ENCODE results near the gene TTN.

The TTN gene

DNA sequence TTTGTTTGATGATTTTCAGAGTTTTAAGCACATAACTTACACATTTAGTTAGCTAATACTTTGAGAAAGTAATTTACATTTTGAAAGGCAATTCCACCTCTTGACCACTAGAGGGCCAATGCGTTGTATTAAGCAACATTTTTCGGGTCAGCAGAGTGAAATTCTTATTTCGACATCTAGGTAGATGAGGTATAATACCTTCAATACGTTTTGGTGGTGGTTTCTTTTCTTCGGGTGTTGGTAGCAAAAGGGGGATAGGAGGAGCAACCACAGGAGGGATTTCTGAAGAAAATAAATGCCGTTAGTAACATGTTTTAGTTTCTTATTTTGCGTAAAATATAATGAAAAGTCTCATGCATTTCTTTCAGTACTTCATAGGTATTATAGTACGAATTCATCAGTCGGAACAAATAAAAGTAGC is 106.3 kb downstream of the TTN start:
- Mint-ChIP-seq H3K4me3 (no peak overlapping the region), H3K27ac (no peak overlapping the region), H3K27me3 (ENCODE audit: low read depth) (no peaks in the 10 kb centered on the region), H3K36me3 (ENCODE audit: low read depth) (no peaks in the 10 kb centered on the region), H3K9me3 (no peaks in the 10 kb centered on the region), H3K4me1 (no peaks in the 10 kb centered on the region)
- peak; percentile 42 to 64 (median 44) for TF ChIP-seq CTCF (IDR thresholded peaks at IDR 0.05; ENCODE audit: unreplicated experiment in 3 of 3)

- no peaks in the 10 kb centered on the region for H3K27me3 Mint-ChIP-seq (ENCODE audit: low read depth)
- H3K4me3 Mint-ChIP-seq: no peak overlapping the region
- H3K27ac Mint-ChIP-seq: no peak overlapping the region
- H3K4me1 Mint-ChIP-seq: no peaks in the 10 kb centered on the region
- no peaks in the 10 kb centered on the region for H3K36me3 Mint-ChIP-seq (ENCODE audit: low read depth)
- no peak for TF ChIP-seq CTCF (IDR thresholded peaks at IDR 0.05; ENCODE audit: unreplicated experiment in 3 of 3)
- H3K9me3 Mint-ChIP-seq: no peaks in the 10 kb centered on the region
Measured at GRCh38 chr2:178700136-178700535, 107.1 kb downstream of the TTN start.

DNA sequence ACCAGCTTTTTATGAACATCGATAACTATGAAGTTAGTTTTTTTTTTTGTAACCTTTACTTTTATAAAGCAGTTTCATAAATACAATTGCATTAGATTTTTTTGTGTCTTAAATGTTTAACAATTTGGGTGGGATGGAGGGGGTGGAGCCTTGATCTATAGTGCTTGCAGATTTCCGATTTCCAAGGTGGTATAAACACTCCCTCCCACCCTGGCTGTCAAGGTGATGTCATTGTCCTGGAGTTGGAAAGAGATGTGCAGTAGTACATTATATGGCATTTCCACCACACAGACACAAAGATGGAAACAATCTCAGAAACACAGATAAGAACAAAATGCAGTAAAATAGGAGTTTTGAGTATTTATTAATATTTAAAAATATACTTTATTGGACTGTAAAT is 114.4 kb downstream of the TTN start:
- no peaks in the 10 kb centered on the region for H3K27me3 Mint-ChIP-seq (ENCODE audit: low read depth)
- H3K4me3 Mint-ChIP-seq: no peak overlapping the region
- TF ChIP-seq CTCF (IDR thresholded peaks at IDR 0.05; ENCODE audit: unreplicated experiment in 3 of 3): no peak
- H3K36me3 Mint-ChIP-seq (ENCODE audit: low read depth): no peaks in the 10 kb centered on the region
- no peaks in the 10 kb centered on the region for H3K4me1 Mint-ChIP-seq
- no peak overlapping the region for H3K27ac Mint-ChIP-seq
- no peaks in the 10 kb centered on the region for H3K9me3 Mint-ChIP-seq

DNA sequence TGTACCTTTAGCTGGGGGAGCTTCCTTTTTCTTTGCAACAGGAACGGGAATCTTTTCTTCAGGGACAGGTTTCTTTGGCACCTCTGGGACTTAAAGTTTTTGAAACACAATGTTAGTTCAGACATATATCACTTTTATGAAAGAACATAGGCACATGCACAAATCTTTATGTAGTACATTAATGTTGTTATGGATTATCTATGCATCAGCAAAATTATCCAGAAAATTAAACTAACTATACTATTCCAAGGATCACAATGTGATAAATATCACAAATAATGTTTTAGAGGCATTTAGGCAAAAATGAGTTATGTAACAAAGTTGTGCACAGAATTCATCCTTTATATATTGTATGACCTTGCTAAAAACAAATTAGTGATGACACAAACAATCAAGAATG is 117.4 kb downstream of the TTN start:
- no peak overlapping the region for H3K4me3 Mint-ChIP-seq

GRCh38 chr2:178683877-178684276 is 123.3 kb downstream of the TTN start:
- Mint-ChIP-seq H3K9me3 (no peaks in the 10 kb centered on the region), H3K4me1 (no peaks in the 10 kb centered on the region), H3K36me3 (ENCODE audit: low read depth) (no peaks in the 10 kb centered on the region), H3K4me3 (no peak overlapping the region), H3K27me3 (ENCODE audit: low read depth) (no peaks in the 10 kb centered on the region), H3K27ac (no peak overlapping the region)
- TF ChIP-seq CTCF (IDR thresholded peaks at IDR 0.05; ENCODE audit: unreplicated experiment in 3 of 3): no peak

More for the DNA sequence above, 117.4 kb downstream of the TTN start:
- Mint-ChIP-seq H3K27me3 (ENCODE audit: low read depth) (no peaks in the 10 kb centered on the region), H3K36me3 (ENCODE audit: low read depth) (no peaks in the 10 kb centered on the region), H3K4me1 (no peaks in the 10 kb centered on the region), H3K27ac (no peak overlapping the region), H3K9me3 (no peaks in the 10 kb centered on the region)
- TF ChIP-seq CTCF (IDR thresholded peaks at IDR 0.05; ENCODE audit: unreplicated experiment in 3 of 3): no peak

GRCh38 chr2:178681081-178681480 is 126.1 kb downstream of the TTN start:
- H3K27ac Mint-ChIP-seq: no peak overlapping the region
- no peaks in the 10 kb centered on the region for H3K27me3 Mint-ChIP-seq (ENCODE audit: low read depth)
- H3K4me3 Mint-ChIP-seq: no peak overlapping the region

More at GRCh38 chr2:178681081-178681480, 126.1 kb downstream of the TTN start:
- H3K4me1 Mint-ChIP-seq: no peaks in the 10 kb centered on the region
- H3K36me3 Mint-ChIP-seq (ENCODE audit: low read depth): no peaks in the 10 kb centered on the region
- TF ChIP-seq CTCF (IDR thresholded peaks at IDR 0.05; ENCODE audit: unreplicated experiment in 3 of 3): no peak
- H3K9me3 Mint-ChIP-seq: no peaks in the 10 kb centered on the region
